DMS 273 (cell line): ENCODE data around the gene LORICRIN.

Experiments
- DNase-seq: peaks from one replicate; lab custom pipeline; 2025; ENCODE audit not compliant: unreplicated experiment; lab: John Stamatoyannopoulos, UW

Gene LORICRIN

GRCh38 chr1:153248176-153248879, 11.2 kb upstream of the LORICRIN start:
- no peak for DNase-seq

GRCh38 chr1:153250166-153250565, 9.3 kb upstream of the LORICRIN start:
- DNase-seq: no peak

- DNase-seq: no peak
Measured at GRCh38 chr1:153251087-153251486, 8.4 kb upstream of the LORICRIN start.

- no peak for DNase-seq
Measured at GRCh38 chr1:153251562-153251961, 7.9 kb upstream of the LORICRIN start.

GRCh38 chr1:153251988-153252387, 7.5 kb upstream of the LORICRIN start:
- no peak for DNase-seq

- no peak for DNase-seq
Measured at GRCh38 chr1:153253076-153253475, 6.4 kb upstream of the LORICRIN start.

- DNase-seq: no peak
Measured at GRCh38 chr1:153253693-153254092, 5.8 kb upstream of the LORICRIN start.

- DNase-seq: peak; percentile 41
Measured at GRCh38 chr1:153260585-153261280, 1.2 kb downstream of the LORICRIN start.

- DNase-seq: peak; percentile 47
Measured at GRCh38 chr1:153261281-153262069, 2.0 kb downstream of the LORICRIN start.

GRCh38 chr1:153262070-153262366, 2.5 kb downstream of the LORICRIN start:
- DNase-seq: no peak

GRCh38 chr1:153262462-153263157, 3.1 kb downstream of the LORICRIN start:
- DNase-seq: no peak

- DNase-seq: no peak
Measured at GRCh38 chr1:153265457-153265856, 6.0 kb downstream of the LORICRIN start.

- no peak for DNase-seq
Measured at GRCh38 chr1:153271711-153272110, 12.2 kb downstream of the LORICRIN start.

GRCh38 chr1:153272186-153272585, 12.7 kb downstream of the LORICRIN start:
- DNase-seq: no peak

GRCh38 chr1:153277852-153278251, 18.4 kb downstream of the LORICRIN start:
- DNase-seq: peak; percentile 47

GRCh38 chr1:153288634-153289275, 29.3 kb downstream of the LORICRIN start:
- DNase-seq: peak; percentile 53

GRCh38 chr1:153291514-153291913, 32.0 kb downstream of the LORICRIN start:
- DNase-seq: no peak

- no peak for DNase-seq
Measured at GRCh38 chr1:153292185-153292584, 32.7 kb downstream of the LORICRIN start.

GRCh38 chr1:153292740-153293479, 33.4 kb downstream of the LORICRIN start:
- DNase-seq: peak; percentile 24

- no peak for DNase-seq
Measured at GRCh38 chr1:153293480-153293775, 33.9 kb downstream of the LORICRIN start.
